Testis (tissue), 3 donors: ENCODE measurements around the gene DPP8. TPM values are rescaled to one million over a fixed set of nuclear protein-coding genes. Genes with fewer than 3 reads are reported as not detected.

Source experiments
- DNase-seq: peaks from one replicate; pipeline ENCODE4 v3.0.0-alpha.2; 2019
- H3K27ac ChIP-seq, 2 donors: fragments of 200-600 bp; sonication (generic); one replicate each; pipeline ENCODE4 v1.5.1; 2019
- H3K27me3 ChIP-seq: fragments of 200-600 bp; sonication (generic); one replicate; pipeline ENCODE4 v1.5.1; 2019
- H3K36me3 ChIP-seq: fragments of 200-600 bp; sonication (generic); one replicate; pipeline ENCODE4 v1.5.1; 2017; ENCODE audit warnings: low read depth; ENCODE audit errors: missing control alignments
- H3K4me1 ChIP-seq: fragments of 200-600 bp; sonication (generic); one replicate; pipeline ENCODE4 v1.5.1; 2019
- H3K4me3 ChIP-seq, 2 donors: fragments of 200-600 bp; sonication (generic); one replicate each; pipeline ENCODE4 v1.5.1; 2017 to 2019
- H3K9me3 ChIP-seq: fragments of 200-600 bp; sonication (generic); one replicate; pipeline ENCODE4 v1.5.1; 2017
- CTCF ChIP-seq, 3 experiments: fragments of 450-650 bp in 2 of 3; fragments of 200-600 bp in 1 of 3; sonication (generic) in 1 of 3; IDR thresholded peaks; one replicate each; pipeline ENCODE4 v1.5.1; 2016 to 2019; ENCODE audit warnings: antibody characterized with exemption in 3 of 3, mild to moderate bottlenecking in 2 of 3, moderate library complexity in 1 of 3
- POLR2A ChIP-seq: fragments of 450-650 bp; IDR thresholded peaks from one replicate; pipeline ENCODE4 v1.6.1; 2017; ENCODE audit warnings: antibody characterized with exemption, mild to moderate bottlenecking, moderate library complexity
- WGBS, 2 donors: methylation state at CpG; one replicate each; pipeline ENCODE4 v1.1.5; 2018; 5-methylcytosine and 5-hydroxymethylcytosine counted together
- intact Hi-C: fragments of 100-400 bp; cut with DNase I; formaldehyde crosslinking; loops from one replicate; pipeline ENCODE4 v1.15.1; 2023; ENCODE audit warnings: low total_unique reads
- polyA plus RNA-seq: library from polyadenylated mRNA; stranded (reverse); fragments of 350-450 nt; fragmentation: Illumina TruSeq; extraction: RNeasy Lipid Tissue Mini Kit (QIAGEN cat#74804); gene quantifications from one replicate; pipeline ENCODE4 v1.2.3, GENCODE V29; 2014; ENCODE audit warnings: low read depth, low replicate concordance; ENCODE audit not compliant: insufficient read depth
- total RNA-seq, 2 donors: library from RNA; depleted of rRNA; stranded (reverse); fragments of >200 nt; gene quantifications; one replicate each; pipeline ENCODE4 v1.2.3, GENCODE V29; 2016

DPP8 gene
- total and polyA plus RNA-seq, 3 donors from 2014 or later = 51.6 to 68.3 (median 64.4) TPM

GRCh38 chr15:65512807-65513416, 4.6 kb downstream of the DPP8 start:
- peak overlapping the region; percentile 9 to 81 for H3K27ac ChIP-seq
- no peaks in the 10 kb centered on the region for H3K9me3 ChIP-seq
- 30 to 44% methylated on average over 10 of the region's 10 CpGs for WGBS, 2 donors
- peaks cover 3% of the 10 kb centered on the region for H3K36me3 ChIP-seq
- no peaks in the 10 kb centered on the region for H3K27me3 ChIP-seq
- TF ChIP-seq CTCF (IDR thresholded peaks at IDR 0.05) (no peak), POLR2A (no peak)
- H3K4me1 ChIP-seq = peaks cover 24% of the 10 kb centered on the region
- DNase-seq = peak; percentile 87
- H3K4me3 ChIP-seq = no peak overlapping the region
- intact Hi-C loops = no loop called here

DNA sequence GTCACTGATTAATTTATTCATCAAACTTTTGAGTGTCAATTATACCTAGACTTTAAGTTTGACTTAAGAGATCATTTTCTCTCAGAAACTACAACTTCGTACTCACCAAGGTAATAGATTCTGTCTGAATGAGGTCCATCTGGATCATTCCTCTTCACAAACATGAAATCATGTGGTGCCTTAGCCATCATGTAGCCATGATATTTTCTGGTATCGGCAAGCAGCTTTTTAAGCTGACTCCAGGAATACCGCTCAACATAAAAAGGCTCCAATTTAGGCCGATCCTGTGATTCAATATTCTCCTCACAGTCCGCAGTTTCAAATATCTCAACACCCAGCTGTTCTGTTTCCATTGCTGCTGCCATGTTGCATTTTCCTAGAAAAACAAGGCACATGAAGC, 5.3 kb downstream of the DPP8 start:
- Histone ChIP-seq H3K36me3 (peaks cover 3% of the 10 kb centered on the region), H3K9me3 (no peaks in the 10 kb centered on the region), H3K4me3 (no peak overlapping the region), H3K27ac (peak overlapping the region; percentile 9 to 81), H3K4me1 (peaks cover 24% of the 10 kb centered on the region), H3K27me3 (no peaks in the 10 kb centered on the region)
- intact Hi-C loops = no loop called here
- 47 to 55% methylated on average over 5 of the region's 5 CpGs for WGBS, 2 donors
- DNase-seq = no peak
- TF ChIP-seq POLR2A (no peak), CTCF (IDR thresholded peaks at IDR 0.05) (no peak)

DNA sequence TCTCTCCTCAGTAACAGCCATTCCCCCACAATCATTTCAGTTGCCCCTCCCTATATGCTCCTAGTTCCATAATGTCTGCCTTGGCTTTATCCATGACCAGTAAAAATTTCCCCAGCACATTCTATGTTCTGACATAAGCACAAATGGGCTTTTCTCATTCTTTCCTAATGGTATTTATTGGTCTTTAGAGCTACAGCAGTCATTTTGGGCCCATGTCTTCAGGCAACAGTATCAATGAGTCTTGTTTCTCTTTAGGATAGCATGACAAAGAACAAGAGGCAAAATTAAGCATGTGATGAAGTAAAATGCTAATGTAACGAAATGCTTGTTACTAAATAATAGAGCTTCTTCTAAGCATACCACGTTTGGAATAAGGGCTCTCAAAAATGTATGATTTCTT, 8.2 kb downstream of the DPP8 start:
- Histone ChIP-seq H3K36me3 (peaks cover 3% of the 10 kb centered on the region), H3K9me3 (no peaks in the 10 kb centered on the region), H3K27ac (no peak overlapping the region), H3K27me3 (no peaks in the 10 kb centered on the region), H3K4me1 (peaks cover 14% of the 10 kb centered on the region), H3K4me3 (no peak overlapping the region)
- intact Hi-C loops = no loop called here
- 75 to 83% methylated on average over 2 of the region's 2 CpGs for WGBS, 2 donors
- no peak for TF ChIP-seq POLR2A
- TF ChIP-seq CTCF (IDR thresholded peaks at IDR 0.05) = no peak
- DNase-seq = no peak

- Histone ChIP-seq H3K36me3 (no peaks in the 10 kb centered on the region), H3K4me3 (no peak overlapping the region), H3K4me1 (no peaks in the 10 kb centered on the region), H3K27ac (no peak overlapping the region), H3K27me3 (no peaks in the 10 kb centered on the region), H3K9me3 (no peaks in the 10 kb centered on the region)
- intact Hi-C loops = no loop called here
- TF ChIP-seq POLR2A = no peak
- TF ChIP-seq CTCF (IDR thresholded peaks at IDR 0.05) = no peak
- DNase-seq = no peak
- WGBS, 2 donors = 69 to 83% methylated on average over 3 to 4 of the region's 4 CpGs
Observed at GRCh38 chr15:65494076-65494475, 23.4 kb downstream of the DPP8 start.

- Histone ChIP-seq H3K9me3 (no peaks in the 10 kb centered on the region), H3K36me3 (no peaks in the 10 kb centered on the region), H3K4me1 (no peaks in the 10 kb centered on the region), H3K27ac (no peak overlapping the region), H3K27me3 (no peaks in the 10 kb centered on the region), H3K4me3 (no peak overlapping the region)
- no peak for DNase-seq
- intact Hi-C loops = no loop called here
- 88 to 96% methylated on average over 4 of the region's 4 CpGs for WGBS, 2 donors
- no peak for TF ChIP-seq POLR2A
- TF ChIP-seq CTCF (IDR thresholded peaks at IDR 0.05) = no peak
Observed at GRCh38 chr15:65484876-65485275, 32.6 kb downstream of the DPP8 start.
